GM19023 (cell line): ENCODE data around the gene TCHHL1.
A peak's percentile ranks its signal among the peaks of the same experiment; 100 is the strongest.

Experiments
- ATAC-seq: cut with Tn5 transposase; IDR thresholded peaks from one replicate; pipeline ENCODE4 v1.9.1; 2021; ENCODE audit warnings: mild to moderate bottlenecking, moderate library complexity; ENCODE audit not compliant: unreplicated experiment

The TCHHL1 gene

GRCh38 chr1:152039886-152040285 lies 49.0 kb downstream of the TCHHL1 start:
- no peak for ATAC-seq

DNA sequence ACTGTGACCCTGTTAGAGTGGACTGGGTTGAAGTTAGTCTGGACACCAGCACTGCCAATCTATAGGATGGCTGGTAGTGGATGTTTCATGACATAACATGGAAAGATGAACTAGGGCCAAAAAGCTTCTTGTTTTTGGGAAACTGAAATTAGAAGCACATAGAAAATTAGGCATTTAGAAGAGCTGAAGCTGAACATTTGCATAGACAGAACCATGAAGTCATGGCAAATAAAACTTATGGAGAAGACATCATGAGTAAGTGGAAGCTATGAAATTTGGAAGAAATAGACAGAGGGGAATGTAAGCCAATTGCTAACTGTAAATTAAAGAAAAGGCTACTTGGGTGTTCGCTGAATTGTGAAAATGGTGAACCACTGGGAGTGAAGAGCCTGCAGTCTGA lies 49.4 kb downstream of the TCHHL1 start:
- ATAC-seq: no peak

DNA sequence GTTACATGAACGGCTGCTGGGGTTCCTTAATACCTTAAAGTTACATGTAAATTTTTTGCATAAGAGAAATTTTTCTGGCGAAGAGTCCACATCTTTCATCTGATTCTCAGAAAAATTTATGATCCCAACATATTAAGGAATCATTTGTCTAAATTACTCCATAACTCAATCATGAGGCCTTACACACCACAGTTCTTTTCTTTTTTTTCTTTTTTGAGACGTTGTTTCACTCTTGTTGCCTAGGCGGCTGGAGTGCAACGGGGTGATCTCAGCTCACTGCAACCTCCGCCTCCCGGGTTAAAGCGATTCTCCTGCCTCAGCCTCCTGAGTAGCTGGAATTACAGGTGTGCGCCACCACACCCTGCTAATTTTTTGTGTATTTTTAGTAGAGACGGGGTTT lies 50.0 kb downstream of the TCHHL1 start:
- no peak for ATAC-seq

GRCh38 chr1:152036267-152037216 lies 52.3 kb downstream of the TCHHL1 start, which contains the start of gene S100A11:
Gene S100A11, minus strand, starts transcription at chr1:152037004. Its CDS starts 89 bp downstream, at chr1:152036915.
- peak; percentile 63 for ATAC-seq

- no peak for ATAC-seq
These were observed 53.2 kb downstream of the TCHHL1 start for GRCh38 chr1:152035539-152036266.

- ATAC-seq: no peak
These were observed 54.0 kb downstream of the TCHHL1 start for GRCh38 chr1:152034654-152035538.

GRCh38 chr1:152034324-152034653 lies 54.6 kb downstream of the TCHHL1 start:
- ATAC-seq: no peak
